ENCODE results near the gene C16orf86. TPM values are rescaled to one million over a fixed set of nuclear protein-coding genes. Genes with fewer than 3 reads are reported as not detected.
A peak's percentile ranks its signal among the peaks of the same experiment; 100 is the strongest.

Gene C16orf86
- total RNA-seq, 1 experiment from 2014 or later, result 0.65 TPM

- no peaks in the 10 kb centered on the region for H3K27me3 Mint-ChIP-seq (ENCODE audit: insufficient read depth, unreplicated experiment)
- no peak overlapping the region for H3K27ac Mint-ChIP-seq (ENCODE audit: low read depth, unreplicated experiment)
- intact Hi-C loops (cut with micrococcal nuclease), result no loop called here
- POLR2A ChIA-PET, result interaction anchor here (0.5 to 1.2 kb wide), 3 partner anchors 98 to 127 kb away, joined by 3 read pairs; partner anchors contain the start of gene CTCF
- no TSS peak for BruUV-seq (replicated peaks)
- no peak for TF ChIP-seq CTCF (IDR thresholded peaks at IDR 0.05; ENCODE audit: unreplicated experiment)
- H3K4me3 Mint-ChIP-seq (ENCODE audit: unreplicated experiment), result no peak overlapping the region
- H3K36me3 Mint-ChIP-seq (ENCODE audit: insufficient read depth, unreplicated experiment), result no peaks in the 10 kb centered on the region
- CTCF ChIA-PET, result interaction anchor here (0.8 to 6.9 kb wide), 4 partner anchors 9 to 213 kb away, joined by 3 to 57 read pairs (median 3); no protein-coding TSS in a partner anchor
- H3K9me3 Mint-ChIP-seq (ENCODE audit: unreplicated experiment), result no peaks in the 10 kb centered on the region
- H3K4me1 Mint-ChIP-seq (ENCODE audit: insufficient read depth, unreplicated experiment), result peaks cover 6% of the 10 kb centered on the region
- DNase-seq (ENCODE audit: unreplicated experiment), result no peak
Measured at GRCh38 chr16:67662653-67663010, 4.0 kb upstream of the C16orf86 start.

GRCh38 chr16:67663151-67663876 lies 3.3 kb upstream of the C16orf86 start:
- no peak overlapping the region for H3K27ac Mint-ChIP-seq (ENCODE audit: low read depth, unreplicated experiment)
- CTCF ChIA-PET, result interaction anchor here (0.6 to 6.9 kb wide), 8 partner anchors 9 to 240 kb away, joined by 3 to 57 read pairs (median 3); no protein-coding TSS in a partner anchor
- H3K27me3 Mint-ChIP-seq (ENCODE audit: insufficient read depth, unreplicated experiment), result no peaks in the 10 kb centered on the region
- peaks cover 1% of the 10 kb centered on the region for H3K36me3 Mint-ChIP-seq (ENCODE audit: insufficient read depth, unreplicated experiment)
- DNase-seq (ENCODE audit: unreplicated experiment), result no peak
- BruUV-seq (replicated peaks), result no TSS peak
- POLR2A ChIA-PET, result interaction anchor here (0.5 to 1.2 kb wide), 3 partner anchors 99 to 127 kb away, joined by 3 read pairs; partner anchors contain the start of gene CTCF
- H3K4me1 Mint-ChIP-seq (ENCODE audit: insufficient read depth, unreplicated experiment), result peaks cover 6% of the 10 kb centered on the region
- H3K9me3 Mint-ChIP-seq (ENCODE audit: unreplicated experiment), result no peaks in the 10 kb centered on the region
- peak; percentile 9 for TF ChIP-seq CTCF (IDR thresholded peaks at IDR 0.05; ENCODE audit: unreplicated experiment)
- H3K4me3 Mint-ChIP-seq (ENCODE audit: unreplicated experiment), result no peak overlapping the region
- intact Hi-C loops (cut with micrococcal nuclease), result no loop called here

- ChIA-PET CTCF (interaction anchor here (0.6 to 6.9 kb wide), 6 partner anchors 20 to 240 kb away, joined by 3 to 57 read pairs (median 3); no protein-coding TSS in a partner anchor), POLR2A (interaction anchor here (1.2 kb wide), 1 partner anchor 101 kb away, joined by 3 read pairs; the partner anchor contains the start of gene CTCF)
- Mint-ChIP-seq H3K4me1 (ENCODE audit: insufficient read depth, unreplicated experiment) (peaks cover 6% of the 10 kb centered on the region), H3K9me3 (ENCODE audit: unreplicated experiment) (no peaks in the 10 kb centered on the region), H3K27ac (ENCODE audit: low read depth, unreplicated experiment) (no peak overlapping the region), H3K27me3 (ENCODE audit: insufficient read depth, unreplicated experiment) (no peaks in the 10 kb centered on the region), H3K4me3 (ENCODE audit: unreplicated experiment) (no peak overlapping the region), H3K36me3 (ENCODE audit: insufficient read depth, unreplicated experiment) (peaks cover 4% of the 10 kb centered on the region)
- intact Hi-C loops (cut with micrococcal nuclease), result no loop called here
- TF ChIP-seq CTCF (IDR thresholded peaks at IDR 0.05; ENCODE audit: unreplicated experiment), result no peak
- no TSS peak for BruUV-seq (replicated peaks)
- no peak for DNase-seq (ENCODE audit: unreplicated experiment)
Measured at GRCh38 chr16:67663877-67664222, 2.8 kb upstream of the C16orf86 start.

GRCh38 chr16:67664258-67664657 lies 2.4 kb upstream of the C16orf86 start:
- ChIA-PET POLR2A (no interaction called here), CTCF (interaction anchor here (0.6 to 6.9 kb wide), 2 partner anchors 143 to 239 kb away, joined by 3 to 57 read pairs; no protein-coding TSS in a partner anchor)
- no peaks in the 10 kb centered on the region for H3K9me3 Mint-ChIP-seq (ENCODE audit: unreplicated experiment)
- DNase-seq (ENCODE audit: unreplicated experiment), result no peak
- intact Hi-C loops (cut with micrococcal nuclease), result no loop called here
- BruUV-seq (replicated peaks), result no TSS peak
- no peak overlapping the region for H3K27ac Mint-ChIP-seq (ENCODE audit: low read depth, unreplicated experiment)
- TF ChIP-seq CTCF (IDR thresholded peaks at IDR 0.05; ENCODE audit: unreplicated experiment), result no peak
- H3K27me3 Mint-ChIP-seq (ENCODE audit: insufficient read depth, unreplicated experiment), result no peaks in the 10 kb centered on the region
- peaks cover 2% of the 10 kb centered on the region for H3K4me1 Mint-ChIP-seq (ENCODE audit: insufficient read depth, unreplicated experiment)
- H3K4me3 Mint-ChIP-seq (ENCODE audit: unreplicated experiment), result no peak overlapping the region
- H3K36me3 Mint-ChIP-seq (ENCODE audit: insufficient read depth, unreplicated experiment), result peaks cover 4% of the 10 kb centered on the region
